PC-3 (cell line): Measurements from ENCODE around the gene TRIM33. TPM values are rescaled to one million over a fixed set of nuclear protein-coding genes. Genes with fewer than 3 reads are reported as not detected.
A peak's percentile ranks its signal among the peaks of the same experiment; 100 is the strongest.

Experiments
- ATAC-seq: fragments of 200-7000 bp; cut with Tn5 transposase; 2 replicates; pipeline ENCODE4 v1.9.1; 2020; ENCODE audit warnings: mild to moderate bottlenecking, moderate library complexity
- BruUV-seq: library from RNA; stranded (reverse); fragments of 400-500 nt; replicated peaks from 2 replicates; lab custom pipeline; 2021; lab: Mats Ljungman, UMichigan
- CTCF ChIA-PET: fragments of 300-600 bp; sonication (Branson Sonifier 250); formaldehyde crosslinking; loops from one replicate; lab custom pipeline; 2022; ENCODE audit warnings: antibody characterized with exemption; lab: Charles Lee
- POLR2A ChIA-PET: fragments of 300-600 bp; sonication (Branson Sonifier 250); formaldehyde crosslinking; loops from one replicate; lab custom pipeline; 2022; ENCODE audit warnings: antibody characterized with exemption; ENCODE audit not compliant: unreplicated experiment; lab: Charles Lee
- DNase-seq: peaks from one replicate; pipeline ENCODE4 v3.0.0-alpha.2; 2015
- H2AFZ ChIP-seq: fragments of 300-600 bp; sonication (generic); 2 replicates; pipeline ENCODE4 v1.6.0; 2016; ENCODE audit warnings: antibody characterized with exemption, low read length
- H3F3A ChIP-seq: fragments of 300-600 bp; sonication (generic); one replicate; pipeline ENCODE4 v1.6.0; 2017; ENCODE audit warnings: antibody characterized with exemption, low read length, control low read depth, mild to moderate bottlenecking; ENCODE audit not compliant: unreplicated experiment
- H3K27ac ChIP-seq: fragments of 300-600 bp; sonication (generic); 2 replicates; pipeline ENCODE4 v1.5.1; 2016; ENCODE audit warnings: mild to moderate bottlenecking, low read length
- H3K27me3 ChIP-seq: fragments of 300-600 bp; sonication (generic); 2 replicates; pipeline ENCODE4 v1.6.1; 2016; ENCODE audit warnings: low read length, mixed read lengths
- H3K36me3 ChIP-seq: fragments of 300-600 bp; sonication (generic); 2 replicates; pipeline ENCODE4 v1.6.1; 2016; ENCODE audit warnings: low read depth, mixed run types, low read length, mixed read lengths
- H3K4me1 ChIP-seq: fragments of 300-600 bp; sonication (generic); 2 replicates; pipeline ENCODE4 v1.5.1; 2016; ENCODE audit warnings: low read length; ENCODE audit not compliant: insufficient read depth
- H3K4me2 ChIP-seq: fragments of 300-600 bp; sonication (generic); 2 replicates; pipeline ENCODE4 v1.6.0; 2016; ENCODE audit warnings: low read length
- H3K4me3 ChIP-seq: fragments of 300-600 bp; sonication (generic); 2 replicates; pipeline ENCODE4 v1.5.1; 2016; ENCODE audit warnings: mild to moderate bottlenecking, low read length, mixed read lengths
- H3K79me2 ChIP-seq: fragments of 300-600 bp; sonication (generic); 2 replicates; pipeline ENCODE4 v1.6.1; 2017; ENCODE audit warnings: low read length, mixed read lengths
- H3K9ac ChIP-seq: fragments of 300-600 bp; sonication (generic); 2 replicates; pipeline ENCODE4 v1.6.0; 2016; ENCODE audit warnings: mild to moderate bottlenecking, low read length
- H3K9me2 ChIP-seq: fragments of 300-600 bp; sonication (generic); replicated peaks from 2 replicates; pipeline ENCODE4 v1.6.1; 2016; ENCODE audit warnings: mixed run types, low read length, mixed read lengths
- H3K9me3 ChIP-seq: fragments of 300-600 bp; sonication (generic); 2 replicates; pipeline ENCODE4 v1.6.1; 2016; ENCODE audit warnings: low read length, mixed read lengths
- H4K20me1 ChIP-seq: fragments of 300-600 bp; sonication (generic); 2 replicates; pipeline ENCODE4 v1.6.1; 2016; ENCODE audit warnings: low read length, mixed read lengths
- EZH2 ChIP-seq: fragments of 300-600 bp; sonication (generic); IDR thresholded peaks from one replicate; pipeline ENCODE4 v1.6.1; 2017; ENCODE audit warnings: antibody characterized with exemption, mild to moderate bottlenecking, low read length; ENCODE audit not compliant: unreplicated experiment
- EZH2phosphoT487 ChIP-seq: fragments of 300-600 bp; sonication (generic); IDR thresholded peaks from 2 replicates; pipeline ENCODE4 v1.6.1; 2018; ENCODE audit warnings: mild to moderate bottlenecking, antibody characterized with exemption, low read length, borderline replicate concordance
- intact Hi-C: fragments of 100-400 bp; cut with micrococcal nuclease; formaldehyde crosslinking; loops from 2 replicates; pipeline ENCODE4 v1.9.0; 2023
- total RNA-seq: library from RNA; depleted of rRNA; stranded (reverse); fragments of >200 nt; gene quantifications from 2 replicates; pipeline ENCODE4 v1.2.3, GENCODE V29; 2014
- TF ChIP-seq, protein P1 (sequence below): fragments of 300-600 bp; sonication (generic); conservative IDR thresholded peaks from 2 replicates; pipeline ENCODE4 v1.5.1; 2017; ENCODE audit warnings: antibody characterized with exemption, low read depth, mild to moderate bottlenecking, low read length

TRIM33 gene
- total RNA-seq, 1 experiment from 2014 or later = 36.7 TPM

DNA sequence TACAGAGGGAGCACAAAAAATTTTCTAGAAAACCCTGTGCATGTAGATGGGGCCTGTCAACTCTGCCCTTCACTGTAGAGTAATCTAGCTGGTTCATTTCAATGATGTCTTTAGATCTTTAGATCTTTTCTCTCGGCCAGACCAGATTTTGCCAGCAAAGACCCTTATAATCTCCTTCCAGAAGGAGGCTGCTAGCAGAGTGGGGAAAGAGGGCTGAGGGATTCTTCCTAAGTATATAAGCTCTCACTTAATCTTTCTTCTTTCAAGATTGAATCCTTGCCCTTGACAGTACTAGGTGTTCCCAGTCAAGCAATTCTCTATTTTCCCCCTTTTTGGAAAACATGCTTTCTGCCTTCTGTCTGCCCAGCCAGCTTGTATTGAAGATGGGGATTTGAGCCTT, 36.1 kb upstream of the TRIM33 start:
- Histone ChIP-seq H3K4me3 (no peak overlapping the region), H4K20me1 (no peaks in the 10 kb centered on the region), H3K27me3 (no peaks in the 10 kb centered on the region), H2AFZ (no peak overlapping the region), H3K27ac (no peak overlapping the region), H3K36me3 (no peaks in the 10 kb centered on the region), H3K4me2 (no peak overlapping the region), H3F3A (no peaks in the 10 kb centered on the region), H3K4me1 (no peaks in the 10 kb centered on the region), H3K79me2 (no peaks in the 10 kb centered on the region), H3K9me3 (no peaks in the 10 kb centered on the region), H3K9ac (no peak overlapping the region), H3K9me2 (no peaks in the 10 kb centered on the region)
- TF ChIP-seq EZH2phosphoT487 = no peak
- no peak for TF ChIP-seq EZH2
- ChIA-PET POLR2A (no interaction called here), CTCF (no interaction called here)
- BruUV-seq = no TSS peak
- intact Hi-C loops = no loop called here
- DNase-seq (no peak), ATAC-seq (no peak)

DNA sequence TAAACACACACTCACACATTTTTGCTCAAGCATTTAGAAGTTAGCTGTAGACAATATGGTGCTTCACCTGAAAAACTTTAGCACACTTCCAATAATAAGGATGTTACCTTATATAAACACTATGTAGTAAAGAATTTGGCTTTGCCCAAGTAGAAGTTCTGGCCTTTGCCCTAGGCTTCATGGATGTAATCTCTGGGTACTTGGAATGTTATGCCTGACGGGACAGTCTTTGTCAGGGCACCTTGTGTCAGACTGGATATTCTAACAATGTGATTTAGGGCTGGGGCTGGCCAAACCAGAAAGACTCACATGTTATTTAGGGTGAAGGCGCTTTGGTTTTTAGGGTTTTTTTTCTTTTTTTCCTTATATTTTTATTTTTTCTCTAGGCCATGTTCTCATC, 34.8 kb upstream of the TRIM33 start:
- Histone ChIP-seq H3K9me2 (no peaks in the 10 kb centered on the region), H3K4me2 (no peak overlapping the region), H3K27me3 (no peaks in the 10 kb centered on the region), H4K20me1 (no peaks in the 10 kb centered on the region), H3K9ac (no peak overlapping the region), H3K79me2 (no peaks in the 10 kb centered on the region), H2AFZ (no peak overlapping the region), H3K36me3 (no peaks in the 10 kb centered on the region), H3K27ac (no peak overlapping the region), H3K4me1 (no peaks in the 10 kb centered on the region), H3F3A (no peaks in the 10 kb centered on the region), H3K4me3 (no peak overlapping the region), H3K9me3 (no peaks in the 10 kb centered on the region)
- CTCF ChIA-PET = no interaction called here
- POLR2A ChIA-PET = no interaction called here
- TF ChIP-seq EZH2 = no peak
- no peak for TF ChIP-seq EZH2phosphoT487
- TF ChIP-seq, protein P1, sequence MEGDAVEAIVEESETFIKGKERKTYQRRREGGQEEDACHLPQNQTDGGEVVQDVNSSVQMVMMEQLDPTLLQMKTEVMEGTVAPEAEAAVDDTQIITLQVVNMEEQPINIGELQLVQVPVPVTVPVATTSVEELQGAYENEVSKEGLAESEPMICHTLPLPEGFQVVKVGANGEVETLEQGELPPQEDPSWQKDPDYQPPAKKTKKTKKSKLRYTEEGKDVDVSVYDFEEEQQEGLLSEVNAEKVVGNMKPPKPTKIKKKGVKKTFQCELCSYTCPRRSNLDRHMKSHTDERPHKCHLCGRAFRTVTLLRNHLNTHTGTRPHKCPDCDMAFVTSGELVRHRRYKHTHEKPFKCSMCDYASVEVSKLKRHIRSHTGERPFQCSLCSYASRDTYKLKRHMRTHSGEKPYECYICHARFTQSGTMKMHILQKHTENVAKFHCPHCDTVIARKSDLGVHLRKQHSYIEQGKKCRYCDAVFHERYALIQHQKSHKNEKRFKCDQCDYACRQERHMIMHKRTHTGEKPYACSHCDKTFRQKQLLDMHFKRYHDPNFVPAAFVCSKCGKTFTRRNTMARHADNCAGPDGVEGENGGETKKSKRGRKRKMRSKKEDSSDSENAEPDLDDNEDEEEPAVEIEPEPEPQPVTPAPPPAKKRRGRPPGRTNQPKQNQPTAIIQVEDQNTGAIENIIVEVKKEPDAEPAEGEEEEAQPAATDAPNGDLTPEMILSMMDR = no peak
- ATAC-seq = no peak
- DNase-seq = no peak
- BruUV-seq = no TSS peak
- intact Hi-C loops = no loop called here

DNA sequence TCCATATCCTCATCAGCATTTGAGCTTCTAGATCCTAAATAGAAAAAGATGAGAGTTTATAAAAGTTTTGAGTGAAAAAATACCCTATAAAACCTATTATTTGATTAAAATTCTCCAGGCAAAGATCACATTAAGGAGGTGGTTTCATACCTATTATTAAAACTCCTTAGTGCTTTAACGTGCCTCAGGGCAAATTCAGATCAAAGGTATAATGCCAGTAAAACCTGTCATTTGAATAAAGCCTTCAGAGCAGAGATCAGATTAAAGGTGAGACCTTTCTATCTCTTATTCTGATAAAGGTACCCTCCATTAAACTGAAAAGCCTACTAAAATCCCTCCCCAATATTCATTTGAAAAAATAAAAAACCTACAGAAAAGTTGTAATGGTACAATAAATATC, 34.3 kb upstream of the TRIM33 start:
- no peaks in the 10 kb centered on the region for H3K27me3 ChIP-seq
- H3K4me3 ChIP-seq = no peak overlapping the region
- no peaks in the 10 kb centered on the region for H3K36me3 ChIP-seq
- no peaks in the 10 kb centered on the region for H4K20me1 ChIP-seq
- H2AFZ ChIP-seq = no peak overlapping the region
- no peak overlapping the region for H3K9ac ChIP-seq
- intact Hi-C loops = no loop called here
- ATAC-seq (no peak), DNase-seq (no peak)
- no peaks in the 10 kb centered on the region for H3K9me3 ChIP-seq
- ChIA-PET POLR2A (no interaction called here), CTCF (no interaction called here)
- peaks cover 5% of the 10 kb centered on the region; the same call in 1 of the 2 replicates for H3K4me1 ChIP-seq
- no peaks in the 10 kb centered on the region for H3K9me2 ChIP-seq
- H3K4me2 ChIP-seq = no peak overlapping the region
- no peaks in the 10 kb centered on the region for H3F3A ChIP-seq
- no peak overlapping the region for H3K27ac ChIP-seq
- no peak for TF ChIP-seq EZH2phosphoT487
- no peaks in the 10 kb centered on the region for H3K79me2 ChIP-seq
- BruUV-seq = no TSS peak

DNA sequence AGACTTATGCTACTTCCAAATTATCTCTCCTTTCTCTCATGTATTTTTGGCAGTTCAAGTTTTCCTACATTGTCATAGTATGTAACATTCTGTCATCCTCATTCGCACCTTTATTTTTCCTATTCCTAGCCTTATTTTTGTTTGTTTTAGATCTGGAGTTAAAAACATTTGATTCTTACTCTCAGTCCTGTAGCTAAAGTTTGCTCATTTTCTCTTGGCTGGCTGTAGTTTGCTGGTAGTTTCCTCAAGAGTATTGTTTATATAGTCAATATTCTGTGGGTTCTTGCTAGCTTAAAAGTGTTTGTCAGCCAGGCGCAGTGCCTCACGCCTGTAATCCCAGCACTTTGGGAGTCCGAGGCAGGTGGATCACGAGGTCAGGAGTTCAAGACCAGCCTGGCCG, 29.8 kb upstream of the TRIM33 start:
- TF ChIP-seq EZH2phosphoT487 (no peak), EZH2 (no peak)
- TF ChIP-seq, protein P1 = no peak
- POLR2A ChIA-PET = interaction anchor here (0.5 to 0.7 kb wide), 2 partner anchors 91 to 223 kb away, joined by 3 to 5 read pairs; no protein-coding TSS in a partner anchor

More for the DNA sequence above, 29.8 kb upstream of the TRIM33 start:
- peaks cover 8% of the 10 kb centered on the region; the same call in 1 of the 2 replicates for H3K4me1 ChIP-seq
- H3K36me3 ChIP-seq = no peaks in the 10 kb centered on the region
- H3F3A ChIP-seq = no peaks in the 10 kb centered on the region
- no peaks in the 10 kb centered on the region for H3K79me2 ChIP-seq
- H3K9ac ChIP-seq = no peak overlapping the region
- no peak overlapping the region for H3K27ac ChIP-seq
- H3K27me3 ChIP-seq = no peaks in the 10 kb centered on the region
- no peaks in the 10 kb centered on the region for H3K9me3 ChIP-seq
- no peaks in the 10 kb centered on the region for H3K9me2 ChIP-seq
- intact Hi-C loops = no loop called here
- H3K4me3 ChIP-seq = no peak overlapping the region
- no peak for DNase-seq
- CTCF ChIA-PET = no interaction called here
- no peak overlapping the region for H2AFZ ChIP-seq
- peak overlapping the region; percentile 25; the same call in 1 of the 2 replicates for H3K4me2 ChIP-seq
- BruUV-seq = no TSS peak
- no peaks in the 10 kb centered on the region for H4K20me1 ChIP-seq
- no peak; the same call in 1 of the 2 replicates for ATAC-seq
